Stimulated activated naive B cell treated with anti-CD40 and anti-IgM and Interleukin-4, amounts not matched to agents 10 μg/mL and 1 μg/mL and 100 μg/mL, for 72 hours (primary cell): Measurements from ENCODE around the gene THBS4.
"Not testable (repeated sequence)": the region's sequence is repeated elsewhere in the genome, so short reads cannot be mapped to it uniquely, and the experiment has no call there.

ENCODE experiments used
- ATAC-seq, 2 donors: fragments of 150-1000 bp; cut with Tn5 transposase; replicated peaks; 2 replicates each; pipeline ENCODE4 v1.10.0; 2021; ENCODE audit warnings: moderate library complexity in 1 of 2
- DNase-seq: peaks from one replicate; pipeline ENCODE4 v3.0.0; 2021
- H3K27ac Mint-ChIP-seq: one replicate; pipeline ENCODE4 v1.8.0; 2022; ENCODE audit warnings: mild to moderate bottlenecking, mixed read lengths
- H3K27me3 Mint-ChIP-seq, 2 donors: one replicate each; pipeline ENCODE4 v1.8.0; 2022; ENCODE audit warnings: mixed read lengths in 2 of 2
- H3K36me3 Mint-ChIP-seq, 2 donors: one replicate each; pipeline ENCODE4 v1.8.0; 2022; ENCODE audit warnings: mixed read lengths in 2 of 2, mild to moderate bottlenecking in 1 of 2
- H3K4me1 Mint-ChIP-seq, 2 donors: one replicate each; pipeline ENCODE4 v1.8.0; 2022; ENCODE audit warnings: mixed read lengths in 2 of 2, mild to moderate bottlenecking in 1 of 2
- H3K4me3 Mint-ChIP-seq, 2 donors: one replicate each; pipeline ENCODE4 v1.8.0; 2022; ENCODE audit warnings: mild to moderate bottlenecking in 2 of 2, mixed read lengths in 2 of 2, moderate library complexity in 1 of 2
- H3K9me3 Mint-ChIP-seq, 2 donors: one replicate each; pipeline ENCODE4 v1.8.0; 2022; ENCODE audit warnings: mixed read lengths in 2 of 2, mild to moderate bottlenecking in 1 of 2

Gene THBS4

GRCh38 chr5:80077051-80077714 lies 42.0 kb downstream of the THBS4 start:
- no peaks in the 10 kb centered on the region for H3K4me1 Mint-ChIP-seq
- no peak overlapping the region for H3K4me3 Mint-ChIP-seq
- H3K27me3 Mint-ChIP-seq: no peaks in the 10 kb centered on the region
- H3K27ac Mint-ChIP-seq: no peak overlapping the region
- DNase-seq (no peak), ATAC-seq (no peak)
- no peaks in the 10 kb centered on the region for H3K9me3 Mint-ChIP-seq
- no peaks in the 10 kb centered on the region for H3K36me3 Mint-ChIP-seq

GRCh38 chr5:80078921-80079320 lies 43.8 kb downstream of the THBS4 start:
- Mint-ChIP-seq H3K27ac (no peak overlapping the region), H3K36me3 (no peaks in the 10 kb centered on the region), H3K27me3 (no peaks in the 10 kb centered on the region), H3K9me3 (no peaks in the 10 kb centered on the region), H3K4me3 (no peak overlapping the region), H3K4me1 (peaks cover 2 to 5% of the 10 kb centered on the region in 2 donors)
- DNase-seq: no peak
- ATAC-seq: no peak

GRCh38 chr5:80082281-80082680 lies 47.1 kb downstream of the THBS4 start:
- no peak for DNase-seq
- Mint-ChIP-seq H3K27ac (no peak overlapping the region), H3K27me3 (peaks cover 0 to 5% of the 10 kb centered on the region in 2 donors), H3K4me1 (peaks cover 2 to 5% of the 10 kb centered on the region in 2 donors), H3K9me3 (no peaks in the 10 kb centered on the region), H3K36me3 (no peaks in the 10 kb centered on the region), H3K4me3 (no peak overlapping the region)
- ATAC-seq: no peak

- Mint-ChIP-seq H3K36me3 (no peaks in the 10 kb centered on the region), H3K27me3 (peaks cover 0 to 5% of the 10 kb centered on the region in 2 donors), H3K4me3 (peak overlapping the region; percentile 76 to 78), H3K9me3 (no peaks in the 10 kb centered on the region), H3K4me1 (peaks cover 2 to 5% of the 10 kb centered on the region in 2 donors), H3K27ac (no peak overlapping the region)
- ATAC-seq (peak; percentile 77 to 82), DNase-seq (peak; percentile 29)
Observed at GRCh38 chr5:80082731-80083100, 47.6 kb downstream of the THBS4 start.

- H3K4me1 Mint-ChIP-seq: peaks cover 2 to 5% of the 10 kb centered on the region in 2 donors
- peaks cover 0 to 5% of the 10 kb centered on the region in 2 donors for H3K27me3 Mint-ChIP-seq
- H3K36me3 Mint-ChIP-seq: no peaks in the 10 kb centered on the region
- ATAC-seq (peak; percentile 74 to 78), DNase-seq (no peak)
- peak overlapping the region; percentile 59 for H3K27ac Mint-ChIP-seq
- H3K9me3 Mint-ChIP-seq: no peaks in the 10 kb centered on the region
- peak overlapping the region; percentile 76 to 78 for H3K4me3 Mint-ChIP-seq
Observed at GRCh38 chr5:80083101-80083890, 48.1 kb downstream of the THBS4 start.

GRCh38 chr5:80090884-80091166 lies 55.7 kb downstream of the THBS4 start:
- DNase-seq: no peak
- Mint-ChIP-seq H3K9me3 (no peaks in the 10 kb centered on the region), H3K27ac (no peak overlapping the region), H3K4me1 (peaks cover 0 to 2% of the 10 kb centered on the region in 2 donors), H3K27me3 (peaks cover 0 to under 1% of the 10 kb centered on the region in 2 donors), H3K36me3 (no peaks in the 10 kb centered on the region), H3K4me3 (no peak overlapping the region)
- no peak for ATAC-seq

GRCh38 chr5:80091792-80092192 lies 56.6 kb downstream of the THBS4 start:
- H3K4me1 Mint-ChIP-seq, DNase-seq, H3K27me3 Mint-ChIP-seq, H3K4me3 Mint-ChIP-seq, H3K9me3 Mint-ChIP-seq, H3K36me3 Mint-ChIP-seq: not testable (repeated sequence)
- peak overlapping the region; percentile 65 for H3K27ac Mint-ChIP-seq
- peak; percentile 73 to 75 for ATAC-seq

- Mint-ChIP-seq H3K36me3 (no peaks in the 10 kb centered on the region), H3K27me3 (no peaks in the 10 kb centered on the region), H3K9me3 (no peaks in the 10 kb centered on the region), H3K4me1 (peaks cover 0 to 2% of the 10 kb centered on the region in 2 donors), H3K4me3 (no peak overlapping the region), H3K27ac (no peak overlapping the region)
- ATAC-seq (no peak), DNase-seq (no peak)
Observed at GRCh38 chr5:80092486-80093107, 57.4 kb downstream of the THBS4 start.

- no peak for DNase-seq
- ATAC-seq: no peak
- Mint-ChIP-seq H3K27me3 (no peaks in the 10 kb centered on the region), H3K9me3 (no peaks in the 10 kb centered on the region), H3K36me3 (no peaks in the 10 kb centered on the region), H3K4me1 (peaks cover 0 to 2% of the 10 kb centered on the region in 2 donors), H3K27ac (no peak overlapping the region), H3K4me3 (no peak overlapping the region)
Observed at GRCh38 chr5:80093796-80094195, 58.6 kb downstream of the THBS4 start.

GRCh38 chr5:80094236-80094738 lies 59.1 kb downstream of the THBS4 start:
- DNase-seq (no peak), ATAC-seq (no peak)
- Mint-ChIP-seq H3K27ac (no peak overlapping the region), H3K4me1 (peaks cover 0 to 2% of the 10 kb centered on the region in 2 donors), H3K4me3 (no peak overlapping the region), H3K36me3 (no peaks in the 10 kb centered on the region), H3K27me3 (no peaks in the 10 kb centered on the region), H3K9me3 (no peaks in the 10 kb centered on the region)

- H3K27me3 Mint-ChIP-seq: no peaks in the 10 kb centered on the region
- H3K9me3 Mint-ChIP-seq: no peaks in the 10 kb centered on the region
- H3K36me3 Mint-ChIP-seq: no peaks in the 10 kb centered on the region
- no peak overlapping the region for H3K27ac Mint-ChIP-seq
- no peaks in the 10 kb centered on the region for H3K4me1 Mint-ChIP-seq
- H3K4me3 Mint-ChIP-seq: no peak overlapping the region
- ATAC-seq: no peak
- DNase-seq: no peak
Observed at GRCh38 chr5:80097451-80097850, 62.3 kb downstream of the THBS4 start.

GRCh38 chr5:80101993-80102392 lies 66.8 kb downstream of the THBS4 start:
- H3K4me3 Mint-ChIP-seq: no peak overlapping the region
- H3K27ac Mint-ChIP-seq: no peak overlapping the region
- peaks cover 18 to 22% of the 10 kb centered on the region in 2 donors for H3K4me1 Mint-ChIP-seq
- DNase-seq: no peak
- H3K27me3 Mint-ChIP-seq: peaks cover 0 to 9% of the 10 kb centered on the region in 2 donors
- peaks cover 0 to 1% of the 10 kb centered on the region in 2 donors for H3K9me3 Mint-ChIP-seq
- H3K36me3 Mint-ChIP-seq: no peaks in the 10 kb centered on the region
- peak in 1 of 2 donors; percentile 47 for ATAC-seq

- ATAC-seq: peak; percentile 50 to 53
- Mint-ChIP-seq H3K4me3 (no peak overlapping the region), H3K4me1 (peaks cover 18 to 22% of the 10 kb centered on the region in 2 donors), H3K27ac (no peak overlapping the region), H3K9me3 (peaks cover 0 to 1% of the 10 kb centered on the region in 2 donors), H3K36me3 (peaks cover 0 to 2% of the 10 kb centered on the region in 2 donors), H3K27me3 (peaks cover 0 to 9% of the 10 kb centered on the region in 2 donors)
- no peak for DNase-seq
Observed at GRCh38 chr5:80103371-80103770, 68.2 kb downstream of the THBS4 start.

- Mint-ChIP-seq H3K9me3 (peaks cover 0 to 1% of the 10 kb centered on the region in 2 donors), H3K4me1 (peaks cover 27 to 32% of the 10 kb centered on the region in 2 donors), H3K36me3 (peaks cover 0 to 2% of the 10 kb centered on the region in 2 donors), H3K4me3 (no peak overlapping the region), H3K27ac (no peak overlapping the region), H3K27me3 (peaks cover 0 to 14% of the 10 kb centered on the region in 2 donors)
- ATAC-seq (no peak), DNase-seq (no peak)
Observed at GRCh38 chr5:80105698-80106439, 70.7 kb downstream of the THBS4 start.
